IMR-90 (cell line): Measurements from ENCODE around the gene C1QTNF5. TPM values are rescaled to one million over a fixed set of nuclear protein-coding genes. Genes with fewer than 3 reads are reported as not detected.
A peak's percentile ranks its signal among the peaks of the same experiment; 100 is the strongest.

Experiments used
- ATAC-seq: fragments of 200-7000 bp; cut with Tn5 transposase; 2 replicates; pipeline ENCODE4 v1.9.1; 2020; ENCODE audit warnings: low read depth, mild to moderate bottlenecking, moderate library complexity
- BruUV-seq: library from RNA; stranded (reverse); fragments of 400-500 nt; replicated peaks from 2 replicates; lab custom pipeline; 2021; lab: Mats Ljungman, UMichigan
- CTCF ChIA-PET: fragments of 300-600 bp; formaldehyde crosslinking; extraction: SDS; loops from one replicate; lab custom pipeline; 2021; ENCODE audit warnings: antibody characterized with exemption; lab: Yijun Ruan, JAX
- POLR2A ChIA-PET: fragments of 300-600 bp; sonication (Branson Sonifier 250); formaldehyde crosslinking; loops from one replicate; lab custom pipeline; 2022; ENCODE audit warnings: antibody characterized with exemption; ENCODE audit not compliant: unreplicated experiment; lab: Charles Lee
- DNase-seq: peaks from one replicate; pipeline ENCODE4 v3.0.0; 2013
- H2AFZ ChIP-seq: replicated peaks from 2 replicates; pipeline ENCODE3; 2013; ENCODE audit warnings: low read length, mild to moderate bottlenecking; ENCODE audit not compliant: poor library complexity
- H2AK5ac ChIP-seq: 2 replicates; pipeline ENCODE4 v1.6.1; 2013; ENCODE audit warnings: low read depth, low read length, inconsistent platforms
- H2AK9ac ChIP-seq: replicated peaks from 2 replicates; pipeline ENCODE3; 2013; ENCODE audit warnings: mild to moderate bottlenecking, low read depth, low read length, moderate library complexity; ENCODE audit not compliant: poor library complexity
- H2BK120ac ChIP-seq: 2 replicates; pipeline ENCODE4 v1.6.1; 2013; ENCODE audit warnings: low read depth, low read length, inconsistent platforms
- H2BK15ac ChIP-seq: 3 replicates; pipeline ENCODE4 v1.6.1; 2013; ENCODE audit warnings: low read depth, low read length, inconsistent platforms
- H2BK20ac ChIP-seq: 2 replicates; pipeline ENCODE4 v1.6.1; 2013; ENCODE audit warnings: low read depth, mild to moderate bottlenecking, inconsistent platforms, low read length, moderate library complexity
- H2BK5ac ChIP-seq: 2 replicates; pipeline ENCODE4 v1.6.1; 2013; ENCODE audit warnings: mild to moderate bottlenecking, low read depth, low read length, inconsistent platforms; ENCODE audit not compliant: poor library complexity, severe bottlenecking
- H3K14ac ChIP-seq: replicated peaks from 2 replicates; pipeline ENCODE4 v1.6.1; 2013; ENCODE audit warnings: low read depth, low read length, inconsistent platforms
- H3K18ac ChIP-seq: 2 replicates; pipeline ENCODE4 v1.6.1; 2013; ENCODE audit warnings: low read depth, low read length, control low read depth
- H3K23ac ChIP-seq: 2 replicates; pipeline ENCODE4 v1.6.1; 2013; ENCODE audit warnings: low read depth, low read length, inconsistent platforms
- H3K27ac ChIP-seq: 2 replicates; pipeline ENCODE4 v1.5.1; 2013; ENCODE audit warnings: mild to moderate bottlenecking, control low read depth, low read length; ENCODE audit not compliant: insufficient read depth
- H3K27me3 ChIP-seq: 2 replicates; pipeline ENCODE4 v1.6.1; 2013; ENCODE audit warnings: low read length; ENCODE audit not compliant: control insufficient read depth, insufficient read depth
- H3K36me3 ChIP-seq: 2 replicates; pipeline ENCODE4 v1.6.1; 2013; ENCODE audit warnings: low read length, mixed read lengths; ENCODE audit not compliant: control insufficient read depth, insufficient read depth
- H3K4ac ChIP-seq: 2 replicates; pipeline ENCODE4 v1.6.1; 2013; ENCODE audit warnings: low read depth, low read length, inconsistent platforms
- H3K4me1 ChIP-seq: 2 replicates; pipeline ENCODE4 v1.6.1; 2013; ENCODE audit warnings: low read length, mixed read lengths; ENCODE audit not compliant: control insufficient read depth, insufficient read depth
- H3K4me2 ChIP-seq: 2 replicates; pipeline ENCODE4 v1.6.1; 2013; ENCODE audit warnings: low read depth, mild to moderate bottlenecking, control low read depth, low read length, moderate library complexity
- H3K4me3 ChIP-seq: 2 replicates; pipeline ENCODE4 v1.5.1; 2013; ENCODE audit warnings: low read depth, mild to moderate bottlenecking, control low read depth, low read length, moderate library complexity; ENCODE audit not compliant: insufficient read depth
- H3K56ac ChIP-seq: 2 replicates; pipeline ENCODE4 v1.6.1; 2013; ENCODE audit warnings: low read length, inconsistent platforms; ENCODE audit not compliant: insufficient read depth; ENCODE audit errors: extremely low read depth
- H3K79me1 ChIP-seq, 2 experiments: 2 replicates each; pipeline ENCODE4 v1.6.1; 2013; ENCODE audit warnings: low read length in 2 of 2, inconsistent platforms in 1 of 2, low read depth in 1 of 2
- H3K9ac ChIP-seq: 2 replicates; pipeline ENCODE4 v1.6.1; 2013; ENCODE audit warnings: low read depth, low read length, control low read depth
- H3K9me1 ChIP-seq: 2 replicates; pipeline ENCODE4 v1.6.1; 2013; ENCODE audit warnings: low read length, inconsistent platforms; ENCODE audit not compliant: insufficient read depth
- H3K9me3 ChIP-seq: 2 replicates; pipeline ENCODE4 v1.6.1; 2013; ENCODE audit warnings: low read length; ENCODE audit not compliant: control insufficient read depth, insufficient read depth
- H4K20me1 ChIP-seq: 2 replicates; pipeline ENCODE4 v1.6.1; 2013; ENCODE audit warnings: low read length, inconsistent platforms; ENCODE audit not compliant: insufficient read depth
- H4K5ac ChIP-seq: 2 replicates; pipeline ENCODE4 v1.6.1; 2013; ENCODE audit warnings: mild to moderate bottlenecking, low read depth, low read length, control low read depth
- H4K8ac ChIP-seq, 2 experiments: 2 replicates each; pipeline ENCODE4 v1.6.1; 2013; ENCODE audit warnings: low read depth in 2 of 2, low read length in 2 of 2, control low read depth in 1 of 2, inconsistent platforms in 1 of 2
- H4K91ac ChIP-seq: 2 replicates; pipeline ENCODE4 v1.6.1; 2013; ENCODE audit warnings: low read depth, low read length, inconsistent platforms; ENCODE audit not compliant: insufficient read depth
- BHLHE40 ChIP-seq: fragments of 150-350 bp; IDR thresholded peaks from 2 replicates; pipeline ENCODE4 v1.6.1; 2016; ENCODE audit warnings: mild to moderate bottlenecking, low read depth, low read length
- CEBPB ChIP-seq: IDR thresholded peaks from 2 replicates; pipeline ENCODE4 v1.6.1; 2012; ENCODE audit warnings: low read depth, low read length, improper control_type of control experiment
- CHD1 ChIP-seq: IDR thresholded peaks from 2 replicates; pipeline ENCODE4 v1.6.1; 2012; ENCODE audit warnings: low read depth, low read length, improper control_type of control experiment
- FOS ChIP-seq: fragments of 150-350 bp; IDR thresholded peaks from 2 replicates; pipeline ENCODE4 v1.6.1; 2016; ENCODE audit warnings: low read depth, low read length
- MAFK ChIP-seq: IDR thresholded peaks from 2 replicates; pipeline ENCODE4 v1.6.1; 2012; ENCODE audit warnings: low read depth, low read length, improper control_type of control experiment
- MAZ ChIP-seq: IDR thresholded peaks from 2 replicates; pipeline ENCODE4 v1.6.1; 2012; ENCODE audit warnings: low read depth, mild to moderate bottlenecking, low read length, improper control_type of control experiment, moderate library complexity, borderline replicate concordance
- MXI1 ChIP-seq: IDR thresholded peaks from 2 replicates; pipeline ENCODE4 v1.6.1; 2012; ENCODE audit warnings: low read depth, mild to moderate bottlenecking, low read length, moderate library complexity, borderline replicate concordance
- POLR2A ChIP-seq: IDR thresholded peaks from 2 replicates; pipeline ENCODE4 v1.6.1; 2012; ENCODE audit warnings: mild to moderate bottlenecking, low read depth, low read length
- RAD21 ChIP-seq: IDR thresholded peaks from 2 replicates; pipeline ENCODE4 v1.6.1; 2012; ENCODE audit warnings: low read length, improper control_type of control experiment
- RCOR1 ChIP-seq: IDR thresholded peaks from 2 replicates; pipeline ENCODE4 v1.6.1; 2012; ENCODE audit warnings: mild to moderate bottlenecking, low read length, improper control_type of control experiment; ENCODE audit not compliant: insufficient replicate concordance
- RFX5 ChIP-seq: IDR thresholded peaks from 2 replicates; pipeline ENCODE4 v1.8.0; 2012; ENCODE audit warnings: low read depth, mild to moderate bottlenecking, low read length, moderate library complexity
- SMC3 ChIP-seq: fragments of 150-350 bp; IDR thresholded peaks from 2 replicates; pipeline ENCODE4 v1.6.1; 2016; ENCODE audit warnings: low read depth, mild to moderate bottlenecking, antibody characterized with exemption, low read length, moderate library complexity
- WGBS, 2 experiments: methylation state at CpG; one replicate each; pipeline versions ENCODE4 v1.1.5 to v1.1.7; 2013; ENCODE audit warnings: missing lambda C conversion rate in 2 of 2; ENCODE audit not compliant: insufficient read length in 1 of 2; ENCODE audit errors: extremely low coverage in 2 of 2; 5-methylcytosine and 5-hydroxymethylcytosine counted together
- dilution Hi-C: fragments of 300-500 bp; cut with HindIII; formaldehyde crosslinking; loops from one replicate; pipeline ENCODE4 v1.14.3; 2018; ENCODE audit warnings: low sequenced_read_pairs; ENCODE audit not compliant: unreplicated experiment
- in situ Hi-C: fragments of 300-500 bp; cut with MboI; formaldehyde crosslinking; loops from 3 replicates; pipeline ENCODE4 v1.14.3; 2019; ENCODE audit warnings: low sequenced_read_pairs, inconsistent platforms, mixed read lengths
- intact Hi-C: fragments of 100-400 bp; cut with micrococcal nuclease; formaldehyde crosslinking; loops from 2 replicates; pipeline ENCODE4 v1.10.0; 2022
- polyA plus RNA-seq, 3 experiments: library from polyadenylated mRNA; depleted of rRNA; stranded (reverse); fragments of >200 nt; gene quantifications; 2 replicates each; pipeline ENCODE4 v1.2.3, GENCODE V29; 2012; ENCODE audit warnings: low replicate concordance in 1 of 3
- total RNA-seq: library from RNA; depleted of rRNA; stranded (reverse); fragments of >200 nt; gene quantifications from 2 replicates; pipeline ENCODE4 v1.2.3, GENCODE V29; 2012
- TF ChIP-seq, protein P1 (sequence below): fragments of 150-350 bp; IDR thresholded peaks from 2 replicates; pipeline ENCODE4 v1.6.1; 2017; ENCODE audit warnings: mild to moderate bottlenecking, antibody characterized with exemption, low read length, low read depth
- TF ChIP-seq, protein P2 (sequence below): conservative IDR thresholded peaks from 2 replicates; pipeline ENCODE4 v1.5.1; 2012; ENCODE audit warnings: mild to moderate bottlenecking, low read depth, low read length, improper control_type of control experiment

Gene C1QTNF5
- total and polyA plus RNA-seq, 2 of the 4 experiments (the other 2 are of a cell fraction) = 2.0 to 5.4 TPM

GRCh38 chr11:119374632-119375336 is 34.1 kb upstream of the C1QTNF5 start:
- intact Hi-C loops (loop anchor here (1.0 kb wide), 2 partner anchors 18 to 36 kb away; no protein-coding TSS in a partner anchor), in situ Hi-C loops (loop anchor here (25.0 kb wide), 1 partner anchor 738 kb away; no protein-coding TSS in a partner anchor), dilution Hi-C loops (no loop called here)
- Histone ChIP-seq H4K5ac (no peak overlapping the region), H3K23ac (no peak overlapping the region), H2BK15ac (no peak overlapping the region), H3K4me2 (no peak overlapping the region), H3K9ac (no peak overlapping the region), H4K8ac (peak overlapping the region in 1 of 2 experiments; percentile 15; a peak in 2 of 4 replicates), H3K56ac (no peak overlapping the region), H3K4me3 (no peak overlapping the region), H2AK9ac (peak overlapping the region; percentile 66), H3K4ac (no peak overlapping the region), H3K36me3 (no peaks in the 10 kb centered on the region), H4K91ac (0 out of 2 replicates have a peak overlapping the region, but pooled peaks have one; percentile 1), H2BK5ac (no peak overlapping the region), H3K4me1 (peaks cover 24% of the 10 kb centered on the region), H3K27me3 (no peaks in the 10 kb centered on the region), H2BK20ac (no peak overlapping the region), H3K9me1 (no peaks in the 10 kb centered on the region), H2AFZ (peak overlapping the region; percentile 78), H2AK5ac (peak overlapping the region; percentile 57; the same call in 1 of the 2 replicates), H3K27ac (no peak overlapping the region), H2BK120ac (no peak overlapping the region), H3K18ac (no peak overlapping the region), H3K14ac (no peak overlapping the region), H3K9me3 (no peaks in the 10 kb centered on the region), H3K79me1 (no peaks in the 10 kb centered on the region), H4K20me1 (no peaks in the 10 kb centered on the region)
- BruUV-seq = no TSS peak
- ATAC-seq (no peak), DNase-seq (no peak)
- 29% methylated on average over 1 of the region's 11 CpGs; no CpG with 5 or more reads in 1 of the 2 experiments for WGBS, 2 experiments
- ChIA-PET POLR2A (interaction anchor here (1.1 kb wide), 1 partner anchor 18 kb away, joined by 3 read pairs; no protein-coding TSS in a partner anchor), CTCF (interaction anchor here (0.5 to 4.0 kb wide), 16 partner anchors 9 to 153 kb away, joined by 3 to 32 read pairs (median 4); partner anchors contain the start of gene C1QTNF5)
- TF ChIP-seq SMC3 (no peak), RAD21 (no peak), MAFK (no peak), BHLHE40 (no peak), RCOR1 (no peak), CEBPB (no peak), CHD1 (no peak), RFX5 (no peak), POLR2A (no peak), MXI1 (no peak), FOS (no peak), MAZ (no peak)
- TF ChIP-seq, protein P1, sequence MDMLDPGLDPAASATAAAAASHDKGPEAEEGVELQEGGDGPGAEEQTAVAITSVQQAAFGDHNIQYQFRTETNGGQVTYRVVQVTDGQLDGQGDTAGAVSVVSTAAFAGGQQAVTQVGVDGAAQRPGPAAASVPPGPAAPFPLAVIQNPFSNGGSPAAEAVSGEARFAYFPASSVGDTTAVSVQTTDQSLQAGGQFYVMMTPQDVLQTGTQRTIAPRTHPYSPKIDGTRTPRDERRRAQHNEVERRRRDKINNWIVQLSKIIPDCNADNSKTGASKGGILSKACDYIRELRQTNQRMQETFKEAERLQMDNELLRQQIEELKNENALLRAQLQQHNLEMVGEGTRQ = no peak
- TF ChIP-seq, protein P2, sequence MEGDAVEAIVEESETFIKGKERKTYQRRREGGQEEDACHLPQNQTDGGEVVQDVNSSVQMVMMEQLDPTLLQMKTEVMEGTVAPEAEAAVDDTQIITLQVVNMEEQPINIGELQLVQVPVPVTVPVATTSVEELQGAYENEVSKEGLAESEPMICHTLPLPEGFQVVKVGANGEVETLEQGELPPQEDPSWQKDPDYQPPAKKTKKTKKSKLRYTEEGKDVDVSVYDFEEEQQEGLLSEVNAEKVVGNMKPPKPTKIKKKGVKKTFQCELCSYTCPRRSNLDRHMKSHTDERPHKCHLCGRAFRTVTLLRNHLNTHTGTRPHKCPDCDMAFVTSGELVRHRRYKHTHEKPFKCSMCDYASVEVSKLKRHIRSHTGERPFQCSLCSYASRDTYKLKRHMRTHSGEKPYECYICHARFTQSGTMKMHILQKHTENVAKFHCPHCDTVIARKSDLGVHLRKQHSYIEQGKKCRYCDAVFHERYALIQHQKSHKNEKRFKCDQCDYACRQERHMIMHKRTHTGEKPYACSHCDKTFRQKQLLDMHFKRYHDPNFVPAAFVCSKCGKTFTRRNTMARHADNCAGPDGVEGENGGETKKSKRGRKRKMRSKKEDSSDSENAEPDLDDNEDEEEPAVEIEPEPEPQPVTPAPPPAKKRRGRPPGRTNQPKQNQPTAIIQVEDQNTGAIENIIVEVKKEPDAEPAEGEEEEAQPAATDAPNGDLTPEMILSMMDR = no peak
